HG03565 (cell line): ENCODE results near the gene KCNQ1OT1.

Experiments used
- ATAC-seq: cut with Tn5 transposase; IDR thresholded peaks from one replicate; pipeline ENCODE4 v1.9.1; 2021; ENCODE audit warnings: mild to moderate bottlenecking, moderate library complexity; ENCODE audit not compliant: unreplicated experiment

The KCNQ1OT1 gene

DNA sequence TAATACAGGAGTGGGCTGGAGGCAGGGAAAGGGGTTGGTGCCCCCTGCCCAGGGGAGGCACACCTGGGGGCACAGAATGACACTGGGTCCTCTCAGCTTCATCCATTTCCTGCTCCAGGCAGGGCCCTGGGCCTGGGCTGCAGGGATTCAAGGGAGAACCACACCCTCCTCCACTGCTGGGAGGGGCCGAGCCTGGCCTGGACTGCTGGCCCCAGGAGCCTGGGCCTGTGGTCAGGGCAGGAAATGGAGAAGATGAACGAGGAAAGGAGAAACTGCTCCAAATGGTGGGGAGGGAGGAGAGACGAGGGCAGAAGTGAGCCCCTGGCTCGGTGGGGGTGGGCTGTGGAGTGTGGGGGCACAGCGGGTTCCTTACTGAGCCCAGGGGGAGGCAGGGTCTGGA, 38.1 kb upstream of the KCNQ1OT1 start:
- ATAC-seq = no peak

DNA sequence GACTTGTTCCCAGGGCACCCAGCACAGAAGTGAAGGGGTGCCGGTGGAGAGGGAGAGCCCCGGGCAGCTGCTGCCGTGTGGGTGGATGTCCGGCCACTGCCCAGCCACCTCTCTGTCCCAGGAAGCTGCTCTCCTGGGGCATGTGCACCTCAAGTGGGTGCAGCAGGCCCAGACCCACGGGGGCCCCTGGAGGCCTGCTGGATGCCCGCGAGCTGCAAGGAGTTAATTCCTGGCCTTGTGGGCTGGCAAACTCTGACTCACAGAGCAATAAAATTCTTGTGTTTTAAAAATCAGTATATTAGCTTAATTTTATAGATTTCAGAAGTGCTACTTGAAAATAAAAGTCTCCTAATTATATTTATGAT, 37.4 kb upstream of the KCNQ1OT1 start:
- no peak for ATAC-seq

DNA sequence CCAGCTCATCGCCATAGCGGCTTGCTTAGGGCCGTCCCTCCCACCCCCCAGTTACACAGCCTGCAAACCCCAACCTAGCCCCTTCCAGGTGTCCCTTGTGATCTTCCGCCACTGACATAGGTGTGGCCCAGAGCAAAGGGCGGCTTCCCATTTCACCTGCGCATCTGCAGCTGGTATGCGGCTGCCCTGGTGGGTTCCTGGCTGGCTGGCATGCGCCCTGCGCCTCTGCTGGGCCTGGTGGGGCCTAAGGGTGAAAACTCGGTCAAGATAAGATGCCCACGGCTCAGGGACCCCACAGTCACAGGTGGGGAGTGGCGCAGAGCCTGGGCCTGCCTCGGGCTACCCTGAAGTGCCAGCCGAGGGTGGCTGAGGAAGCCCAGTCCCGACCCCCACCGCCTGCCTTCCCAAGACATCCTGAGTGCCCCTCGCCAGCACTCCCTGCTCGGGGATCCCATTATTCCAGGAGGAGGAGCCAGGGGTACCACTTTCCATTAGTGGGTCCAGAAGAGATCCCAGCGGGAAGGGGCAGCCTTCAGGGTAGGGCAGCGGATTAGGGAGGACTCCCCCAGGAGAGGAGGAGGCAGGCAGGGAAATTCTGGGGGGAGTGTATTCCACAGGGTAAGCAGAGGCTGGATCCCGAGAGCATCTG, 36.9 kb upstream of the KCNQ1OT1 start:
- no peak for ATAC-seq

DNA sequence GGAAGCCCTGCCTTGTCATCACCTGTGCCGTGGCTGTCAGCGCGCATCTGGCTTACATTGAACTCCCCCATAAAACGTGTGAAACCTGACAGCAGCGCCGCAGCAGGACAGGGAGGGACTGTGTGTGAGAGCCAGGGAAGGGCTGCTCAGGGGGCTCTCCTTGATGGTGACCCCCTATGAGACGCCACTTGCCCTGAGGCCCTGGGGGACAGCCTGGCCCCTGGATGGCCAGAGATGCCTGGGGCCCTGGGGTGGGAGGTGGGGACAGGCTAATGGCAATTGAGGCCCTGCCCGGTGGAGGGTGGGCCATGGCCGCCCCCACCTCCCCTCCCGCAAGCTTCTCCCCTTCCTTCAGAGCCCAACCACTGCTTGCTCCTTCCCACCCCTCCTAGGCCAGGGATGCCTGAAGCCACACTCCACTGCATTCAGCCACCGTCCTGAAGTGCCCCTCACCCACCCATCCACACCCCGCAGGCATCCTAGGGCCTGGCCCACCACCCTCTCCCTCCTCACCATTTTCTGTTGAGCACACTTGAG, 35.3 kb upstream of the KCNQ1OT1 start:
- ATAC-seq = no peak

DNA sequence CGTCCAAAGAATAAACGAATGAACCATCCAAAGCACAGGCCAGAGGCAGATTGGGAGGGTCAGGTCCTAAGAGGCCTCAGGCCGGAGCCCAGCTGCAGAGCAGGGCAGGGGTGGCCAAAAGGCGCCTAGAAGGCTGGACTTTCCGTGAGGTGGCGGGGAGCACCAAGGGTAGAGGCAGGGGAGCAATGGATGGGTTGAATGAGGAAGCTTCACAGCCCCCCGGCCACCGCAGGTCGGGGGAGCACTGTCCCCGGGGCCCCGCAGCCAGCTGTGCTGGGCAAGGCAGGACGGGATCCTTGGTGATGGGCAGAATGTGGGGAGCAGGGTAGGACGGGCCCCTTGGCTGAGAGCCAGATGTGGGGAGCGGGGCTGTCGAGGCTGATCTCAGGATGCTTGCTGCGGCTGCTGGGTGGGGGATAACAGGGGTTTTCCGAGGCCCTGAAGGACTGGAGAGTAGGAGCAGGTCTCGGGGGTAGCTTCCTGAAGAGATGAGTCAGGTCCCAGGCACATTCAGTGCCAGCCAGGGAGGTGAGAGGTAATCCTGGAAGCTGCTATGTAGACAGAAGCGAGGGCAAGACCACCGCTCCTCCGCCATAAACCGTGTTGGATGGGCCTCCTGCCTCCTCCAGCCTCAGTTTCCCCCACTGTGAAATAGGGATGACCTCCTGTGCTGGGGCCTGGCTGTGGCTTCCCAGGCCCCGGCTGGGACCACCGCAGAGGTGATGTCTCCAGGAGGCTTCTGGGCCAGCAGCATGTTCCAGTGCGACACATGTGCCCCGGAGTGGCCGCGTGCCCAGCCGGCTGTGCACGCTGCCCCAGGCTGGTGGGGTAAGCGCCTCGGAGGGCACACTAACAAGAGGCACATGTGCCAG, 34.6 kb upstream of the KCNQ1OT1 start:
- ATAC-seq = no peak

DNA sequence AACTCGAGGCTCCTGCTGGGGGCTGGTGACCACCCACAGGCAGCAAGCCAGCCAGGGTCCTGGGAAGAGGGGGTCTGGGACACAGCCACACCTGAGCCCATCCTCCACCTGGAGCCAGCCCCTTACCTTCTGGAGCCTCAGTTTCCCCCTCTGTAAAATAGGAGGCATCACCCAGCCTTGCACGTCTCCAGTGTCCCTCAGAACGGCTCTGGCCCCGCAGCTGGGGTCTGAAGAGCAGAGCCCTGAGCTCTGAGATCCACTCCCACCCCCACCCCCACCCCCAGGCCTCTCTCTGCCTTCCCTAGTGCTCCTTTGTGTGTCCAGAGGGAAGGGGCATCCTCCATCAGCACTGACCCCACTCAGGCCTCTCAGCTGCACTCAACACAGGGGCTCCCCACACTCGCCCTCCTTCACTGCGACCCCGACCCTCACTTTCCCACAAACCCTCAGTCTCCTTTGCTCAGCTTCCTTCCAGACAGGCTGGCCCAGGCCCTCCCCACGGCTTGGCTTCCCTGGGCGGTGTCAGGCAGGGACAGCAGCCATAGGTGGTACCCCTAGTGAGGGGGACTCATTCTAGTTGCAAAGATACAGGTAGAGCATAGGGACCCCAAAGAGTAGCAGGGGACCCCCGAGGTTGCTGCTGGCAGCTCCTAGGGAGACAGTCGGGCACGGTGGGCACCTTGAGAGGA, 33.3 kb upstream of the KCNQ1OT1 start:
- ATAC-seq = no peak

DNA sequence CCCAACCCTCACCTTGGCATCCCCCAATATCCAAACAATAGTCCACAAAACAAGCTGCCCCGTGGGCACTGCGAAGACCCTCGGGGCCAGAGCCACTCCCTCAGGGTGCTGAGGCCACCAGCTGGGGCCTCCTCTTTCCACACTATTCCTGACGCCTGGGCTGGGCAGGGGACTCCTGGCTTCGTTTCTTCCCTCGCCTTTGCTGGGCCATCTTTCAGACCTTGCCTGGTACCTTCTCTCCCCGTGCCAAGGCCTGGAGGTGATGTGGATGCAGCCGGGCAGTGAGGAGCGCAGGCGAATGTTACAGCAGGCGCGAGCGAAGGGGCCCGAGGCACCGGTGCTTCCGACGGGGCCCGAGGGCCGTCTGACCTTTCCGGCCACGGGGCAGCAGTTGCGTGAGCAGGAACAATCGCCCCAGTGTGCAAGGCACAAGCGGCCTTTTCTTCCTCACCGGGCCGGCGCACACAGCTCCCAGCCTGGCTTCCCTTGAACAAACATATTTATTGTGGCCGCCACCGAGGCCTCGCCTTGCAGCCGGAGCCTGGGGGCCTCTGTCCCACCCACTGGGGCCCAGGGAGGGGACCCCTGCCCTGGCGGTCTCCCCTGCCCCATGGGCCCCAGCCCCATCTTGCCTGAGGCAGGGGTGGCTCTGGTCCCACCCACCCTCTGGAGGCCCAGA, 32.6 kb upstream of the KCNQ1OT1 start:
- ATAC-seq = no peak

DNA sequence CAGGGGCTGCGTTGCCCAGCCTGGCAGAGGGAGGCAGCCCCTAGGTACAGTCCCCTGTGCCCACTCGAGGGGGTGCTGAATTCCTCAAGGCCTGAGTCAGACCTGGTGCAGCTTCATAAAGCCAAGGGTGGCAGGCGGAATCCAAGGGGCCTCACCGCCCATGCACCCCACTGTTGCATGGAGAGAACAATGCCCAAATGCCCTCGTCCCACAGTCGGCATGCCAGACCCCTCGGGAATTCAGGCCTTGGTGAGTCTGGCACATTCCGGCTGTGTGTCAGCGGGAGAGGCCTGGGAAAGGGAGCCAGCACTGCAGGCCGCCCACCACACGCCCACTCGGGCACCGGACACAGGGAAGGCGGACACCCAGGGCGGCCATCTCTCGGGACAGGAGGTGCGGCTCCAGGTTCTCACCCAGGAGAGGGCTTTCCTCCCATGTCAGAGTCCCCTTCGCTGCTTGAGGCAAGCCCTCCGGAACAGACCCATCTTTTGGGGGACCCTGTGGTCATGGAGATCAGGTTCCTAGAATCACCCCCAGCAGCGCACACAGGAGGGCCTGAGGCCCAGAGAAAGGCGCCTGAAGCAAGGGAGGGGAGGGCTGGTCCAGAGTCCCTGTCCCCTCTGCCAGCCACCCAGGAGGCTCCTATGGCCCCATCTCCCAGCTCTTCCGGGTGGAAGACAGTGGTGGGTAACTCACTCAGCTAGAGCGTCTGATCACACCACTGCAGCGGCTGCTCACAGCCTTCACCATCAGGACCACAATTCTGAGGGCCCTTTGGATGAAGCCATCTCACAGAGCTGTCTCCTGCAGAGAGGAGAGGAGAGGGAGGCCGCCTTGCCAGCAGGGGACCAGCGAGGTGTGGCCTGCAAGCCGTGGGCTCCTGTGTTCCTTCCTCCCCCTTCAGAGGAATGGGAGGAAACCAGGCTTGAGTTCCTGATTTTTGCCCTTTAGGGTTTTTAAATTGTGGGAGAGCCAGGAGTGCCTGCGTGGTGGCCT, 31.6 kb upstream of the KCNQ1OT1 start:
- no peak for ATAC-seq

DNA sequence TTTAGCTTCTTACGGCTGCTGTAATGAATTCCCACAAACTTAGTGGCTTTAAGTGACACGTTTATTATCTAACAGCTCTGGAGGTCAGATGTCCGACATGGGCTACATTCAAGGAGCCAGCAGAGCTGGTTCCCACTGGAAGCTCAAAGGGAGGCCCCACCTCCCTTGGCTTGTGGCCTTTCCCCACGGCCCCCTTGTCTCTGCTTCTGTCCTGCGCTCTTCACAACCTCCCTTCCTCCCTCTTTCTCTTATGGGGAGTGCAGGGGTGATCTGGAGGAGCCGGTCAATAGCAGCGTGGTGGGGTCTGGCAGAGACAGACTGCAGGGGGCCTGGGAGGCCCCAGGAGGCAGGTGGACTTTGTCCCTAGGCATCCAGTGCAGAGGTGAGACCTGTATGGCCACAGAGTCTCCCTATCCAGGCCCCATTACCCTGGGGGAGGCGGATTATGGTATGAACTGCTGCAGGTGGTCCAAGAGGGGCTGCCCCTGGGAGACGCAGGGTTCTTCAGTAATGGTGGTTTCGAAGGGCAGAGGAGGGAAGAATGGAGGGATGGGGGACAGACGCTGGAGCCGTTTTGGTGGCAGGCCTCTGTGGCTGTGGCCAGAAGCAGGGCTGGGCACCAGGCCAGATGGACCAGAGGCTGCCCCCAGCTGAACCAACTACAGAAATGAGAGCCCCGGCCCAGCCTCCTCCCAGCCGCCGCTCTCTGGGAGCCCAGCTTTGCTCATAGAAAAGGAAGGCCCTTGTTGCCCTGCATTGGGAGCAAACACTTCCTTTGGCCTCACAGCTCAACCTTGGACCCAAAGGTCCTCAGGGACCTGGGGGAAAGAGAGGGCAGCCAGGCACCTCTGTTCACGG, 30.7 kb upstream of the KCNQ1OT1 start:
- no peak for ATAC-seq

DNA sequence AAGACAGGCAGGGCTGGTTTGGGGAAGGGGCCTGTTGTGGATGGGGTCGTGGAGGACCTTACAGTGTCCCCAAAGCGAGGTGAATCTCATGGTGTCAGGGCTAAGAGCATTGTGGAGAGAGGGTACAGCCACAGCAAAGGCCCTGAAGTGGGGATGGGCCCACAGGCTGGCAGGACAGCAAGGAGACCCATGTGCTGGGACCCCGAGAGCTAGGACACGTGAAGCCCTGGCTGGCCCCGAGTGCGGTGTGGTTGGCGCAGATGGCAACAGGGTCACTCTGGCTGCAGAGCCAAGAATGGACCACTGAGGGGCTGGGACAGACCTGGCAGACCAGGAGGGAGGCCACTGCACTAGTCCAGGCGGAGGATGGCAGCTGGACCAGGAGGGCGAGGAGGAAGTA, 30.0 kb upstream of the KCNQ1OT1 start:
- ATAC-seq = no peak

DNA sequence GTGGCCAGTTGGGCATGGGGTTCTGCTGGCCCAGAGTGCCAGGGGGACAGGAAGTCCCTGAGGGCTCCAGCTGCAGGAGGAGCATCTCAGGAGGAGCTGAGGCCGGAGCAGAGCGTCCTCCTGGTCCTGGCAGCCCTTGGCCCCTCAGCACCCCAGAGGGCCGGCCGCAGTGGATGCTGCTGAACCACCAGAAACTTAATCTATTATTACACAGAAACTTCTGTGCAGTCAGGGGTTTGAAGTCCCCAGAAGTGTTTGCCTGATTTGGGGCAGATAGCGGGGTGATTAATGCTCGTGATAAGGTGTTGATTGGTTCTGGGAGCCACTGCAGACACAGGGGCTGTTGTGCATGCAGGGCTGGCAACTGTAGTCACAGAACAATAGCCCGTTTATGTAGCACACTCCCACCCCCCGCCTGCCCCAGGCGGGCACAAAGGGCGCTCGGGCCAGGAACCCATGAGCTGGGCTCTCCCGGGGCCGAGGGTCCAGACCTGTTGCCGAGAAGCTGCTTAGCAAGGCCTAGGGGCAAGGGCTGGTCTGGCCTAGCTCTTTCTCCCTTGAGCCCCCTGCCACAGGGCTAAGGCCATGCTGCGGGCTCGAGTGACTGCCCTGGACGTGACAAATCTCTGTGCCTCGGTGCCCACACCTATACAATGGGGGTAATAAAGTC, 29.0 kb upstream of the KCNQ1OT1 start:
- no peak for ATAC-seq

DNA sequence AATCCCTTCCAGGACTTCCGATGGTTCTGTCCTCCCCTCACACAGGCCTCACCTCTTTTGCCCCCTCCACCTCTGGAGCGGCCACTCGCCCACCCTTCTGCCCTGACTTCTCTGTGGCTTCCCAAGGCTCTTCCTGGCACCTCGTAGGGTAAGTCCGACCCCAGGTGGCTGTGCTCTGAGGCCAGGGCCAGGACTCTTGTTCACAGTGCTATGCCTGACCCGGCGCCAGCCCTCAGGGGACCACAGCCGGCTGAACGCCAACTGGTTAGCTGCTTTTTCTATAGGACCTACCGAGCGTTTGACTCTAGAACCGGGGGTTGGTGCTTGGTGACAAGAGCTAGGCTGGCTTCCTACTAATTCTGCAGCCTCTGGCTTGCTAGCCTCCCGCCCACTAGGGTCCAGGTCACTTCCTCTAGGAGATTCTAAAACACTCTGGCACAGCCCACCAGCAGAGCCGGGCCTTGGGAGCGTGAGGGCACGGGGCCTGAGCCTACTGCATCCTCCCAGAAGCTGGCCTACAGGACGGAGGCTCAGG, 28.4 kb upstream of the KCNQ1OT1 start:
- no peak for ATAC-seq

DNA sequence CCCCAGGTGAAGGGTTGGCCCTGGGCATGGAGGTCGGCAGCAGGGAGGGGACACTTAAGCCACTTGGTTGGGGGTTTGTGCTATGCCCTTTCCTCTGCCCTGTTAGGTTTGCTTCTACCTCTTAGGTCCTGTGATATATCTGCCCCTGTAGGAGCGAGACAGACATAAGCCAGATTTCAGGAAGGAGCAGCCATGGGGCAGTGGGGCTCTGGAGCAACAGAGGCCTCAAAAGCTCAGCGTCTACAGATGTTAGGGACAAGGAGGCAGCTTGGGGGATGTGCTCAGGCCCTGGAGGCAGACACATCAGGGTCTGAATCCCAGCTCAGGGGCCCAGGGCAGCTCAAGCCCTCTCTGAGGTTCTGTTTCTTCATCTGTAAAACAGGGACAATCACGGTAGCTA, 27.2 kb upstream of the KCNQ1OT1 start:
- no peak for ATAC-seq

DNA sequence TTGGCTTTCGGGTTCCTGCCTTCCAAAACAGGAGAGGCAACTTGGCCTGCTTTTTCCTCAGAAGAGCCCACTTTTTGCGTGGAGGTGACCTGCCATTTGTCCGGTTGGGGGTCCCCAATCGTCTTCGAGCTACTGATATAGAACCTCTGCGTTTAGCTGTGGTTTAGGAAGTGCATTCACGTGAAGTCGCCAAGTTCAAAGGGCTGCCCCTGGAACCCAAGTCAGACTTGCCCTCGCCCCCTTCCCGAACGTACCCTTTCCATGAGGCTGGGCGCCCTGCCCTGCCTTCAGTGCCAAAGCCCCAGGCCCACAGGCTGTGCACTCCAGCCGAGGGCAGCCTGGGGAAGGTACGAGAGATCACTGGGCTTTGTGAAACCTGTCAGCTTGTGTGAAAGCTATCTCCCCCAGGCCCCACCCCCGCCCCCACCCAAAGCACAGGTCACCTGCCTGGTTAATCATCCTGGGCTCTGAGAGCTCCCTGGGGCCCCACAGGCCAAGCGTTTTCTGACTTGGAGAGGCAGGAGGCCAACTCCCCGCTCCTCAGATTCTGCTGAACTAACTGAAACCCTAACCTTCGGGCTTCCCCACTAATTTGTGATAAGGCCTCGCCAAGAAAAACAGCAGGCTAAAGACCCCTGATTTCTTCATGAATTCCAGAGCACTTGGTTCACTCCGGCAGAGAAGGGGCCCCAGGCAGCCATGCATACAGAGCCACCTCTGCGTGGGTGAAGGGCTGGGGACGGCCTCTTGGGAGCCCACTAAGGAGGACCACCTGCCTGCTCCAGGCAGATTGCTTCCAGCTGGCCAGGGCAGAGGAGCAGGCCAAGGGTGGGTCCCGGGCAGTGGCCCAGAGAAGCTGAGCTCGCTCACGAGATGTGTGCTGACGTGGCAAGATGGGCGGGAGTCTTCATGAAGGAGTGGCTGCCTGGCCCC, 25.8 kb upstream of the KCNQ1OT1 start:
- no peak for ATAC-seq

DNA sequence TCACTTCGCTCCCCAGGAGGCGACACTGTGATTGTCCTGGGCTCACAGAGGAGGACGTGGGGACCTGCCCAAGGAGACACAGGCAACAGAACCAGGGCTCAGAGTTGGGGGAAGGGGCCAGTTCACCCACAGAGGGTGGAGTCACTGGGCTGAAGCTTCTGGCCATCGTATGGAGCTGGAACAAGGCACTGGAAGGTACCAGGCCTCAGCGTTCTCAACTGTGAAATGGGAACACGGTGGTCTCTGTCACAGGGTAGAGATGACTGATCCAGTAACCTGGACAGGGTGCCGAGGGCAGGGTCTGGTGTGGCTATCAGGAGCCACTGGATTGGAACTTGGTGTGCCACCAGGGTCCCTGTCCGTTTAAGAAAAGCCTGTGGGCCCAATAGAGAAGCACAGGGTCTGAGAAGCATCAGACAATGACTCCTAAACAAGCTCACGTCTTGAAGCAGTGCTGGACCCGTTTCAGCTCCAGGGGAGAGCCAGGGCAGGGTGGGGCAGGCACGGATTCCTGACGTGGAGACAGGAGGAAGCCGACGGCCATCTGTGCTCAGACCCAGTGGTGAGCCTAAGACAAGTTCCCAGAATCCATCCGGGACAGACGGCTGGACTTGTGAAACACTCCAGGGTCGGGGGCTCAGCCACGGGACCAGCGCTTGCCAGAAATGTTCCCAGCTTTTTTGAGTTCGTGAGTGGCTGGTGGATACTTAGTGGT, 25.0 kb upstream of the KCNQ1OT1 start:
- no peak for ATAC-seq

DNA sequence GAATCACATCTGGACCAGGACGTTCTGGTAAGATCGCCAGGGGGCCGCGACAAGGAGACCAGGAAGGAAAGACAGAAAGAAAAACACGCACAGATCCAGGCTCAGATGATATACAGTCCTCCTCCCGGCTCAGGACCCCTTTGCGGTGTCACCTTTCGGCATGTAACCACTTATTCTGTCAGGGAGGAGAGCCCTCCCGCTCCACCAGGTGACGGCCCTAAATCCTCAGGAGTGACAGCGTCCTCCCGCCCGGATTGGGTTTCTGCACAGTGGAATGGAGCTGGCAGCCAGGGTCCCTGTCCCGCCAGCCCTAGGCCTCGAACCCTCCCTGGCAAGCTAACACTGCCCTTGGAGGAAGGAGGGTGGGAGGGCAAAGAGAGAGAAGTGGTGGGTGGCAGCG, 24.3 kb upstream of the KCNQ1OT1 start:
- no peak for ATAC-seq

DNA sequence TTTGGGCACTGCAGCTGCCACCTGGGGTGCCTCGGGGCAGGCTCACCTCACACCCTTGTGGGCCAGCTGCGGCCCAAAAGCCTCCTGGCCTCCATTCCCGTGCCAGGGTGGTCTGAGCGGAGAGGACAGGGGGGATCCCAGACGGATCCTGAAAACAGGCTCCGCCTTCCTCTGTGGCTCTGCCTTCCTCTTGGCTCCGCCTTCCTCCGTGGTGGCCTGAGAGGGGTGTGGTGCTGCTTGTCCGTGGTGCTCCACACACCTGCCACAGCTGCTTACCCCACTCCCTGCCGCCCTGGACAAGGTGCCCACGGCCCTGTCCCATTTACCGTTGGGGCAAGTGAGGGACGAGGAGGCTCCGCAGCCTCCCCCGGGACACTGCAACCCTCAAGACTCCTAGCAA, 23.2 kb upstream of the KCNQ1OT1 start:
- no peak for ATAC-seq
